Panc1 (cell line): Measurements from ENCODE around the gene PLCB4. TPM values are rescaled to one million over a fixed set of nuclear protein-coding genes. Genes with fewer than 3 reads are reported as not detected.

ENCODE experiments used
- ATAC-seq: fragments of 200-7000 bp; cut with Tn5 transposase; 2 replicates; pipeline ENCODE4 v1.9.1; 2020; ENCODE audit warnings: mild to moderate bottlenecking, moderate library complexity
- BruUV-seq: library from RNA; stranded (reverse); fragments of 400-500 nt; replicated peaks from 2 replicates; lab custom pipeline; 2021; lab: Mats Ljungman, UMichigan
- CTCF ChIA-PET: fragments of 300-600 bp; sonication (Branson Sonifier 250); formaldehyde crosslinking; loops from one replicate; lab custom pipeline; 2022; ENCODE audit warnings: antibody characterized with exemption; lab: Charles Lee
- POLR2A ChIA-PET: fragments of 300-600 bp; sonication (Branson Sonifier 250); formaldehyde crosslinking; loops from one replicate; lab custom pipeline; 2022; ENCODE audit warnings: antibody characterized with exemption; lab: Charles Lee
- DNase-seq: peaks from one replicate; pipeline ENCODE4 v3.0.0-alpha.2; 2010; ENCODE audit warnings: low read depth, low spot score
- H3K27ac ChIP-seq: 2 replicates; pipeline ENCODE4 v1.5.1; 2011; ENCODE audit warnings: mild to moderate bottlenecking, low read length, inconsistent platforms
- H3K27me3 ChIP-seq: fragments of 200-500 bp; sonication (Bioruptor generic); 2 replicates; pipeline ENCODE4 v1.6.0; 2014; ENCODE audit warnings: low read length, inconsistent platforms; ENCODE audit not compliant: control insufficient read depth, insufficient read depth
- H3K36me3 ChIP-seq: fragments of 200-500 bp; sonication (Bioruptor generic); 2 replicates; pipeline ENCODE4 v1.5.1; 2014; ENCODE audit warnings: inconsistent platforms, mild to moderate bottlenecking, low read length, moderate library complexity; ENCODE audit not compliant: control insufficient read depth, insufficient read depth
- H3K4me1 ChIP-seq: 2 replicates; pipeline ENCODE4 v1.5.1; 2011; ENCODE audit warnings: inconsistent platforms, mild to moderate bottlenecking, low read length, moderate library complexity; ENCODE audit not compliant: control insufficient read depth, insufficient read depth
- H3K4me3 ChIP-seq, 2 experiments: 2 replicates each; pipeline ENCODE4 v1.5.1; 2011 to 2012; ENCODE audit warnings: low read depth in 2 of 2, low read length in 2 of 2, mild to moderate bottlenecking in 2 of 2, inconsistent platforms in 1 of 2, moderate library complexity in 1 of 2
- H3K9me3 ChIP-seq: fragments of 200-500 bp; sonication (Bioruptor generic); 2 replicates; pipeline ENCODE4 v1.5.1; 2014; ENCODE audit warnings: low read depth, mild to moderate bottlenecking, inconsistent platforms, low read length, moderate library complexity; ENCODE audit not compliant: control insufficient read depth, insufficient read depth
- CTCF ChIP-seq: fragments of 450-650 bp; IDR thresholded peaks from 2 replicates; pipeline ENCODE4 v1.5.1; 2017; ENCODE audit warnings: mild to moderate bottlenecking
- POLR2AphosphoS5 ChIP-seq: IDR thresholded peaks from 2 replicates; pipeline ENCODE4 v1.6.1; 2012; ENCODE audit warnings: mild to moderate bottlenecking, low read depth, low read length, moderate library complexity
- SIN3A ChIP-seq: IDR thresholded peaks from 2 replicates; pipeline ENCODE4 v1.6.1; 2012; ENCODE audit warnings: low read depth, mild to moderate bottlenecking, low read length, moderate library complexity, borderline replicate concordance; ENCODE audit not compliant: insufficient read depth
- TCF7L2 ChIP-seq: IDR thresholded peaks from 2 replicates; pipeline ENCODE4 v1.6.1; 2011; ENCODE audit warnings: mild to moderate bottlenecking, low read depth, low read length, inconsistent platforms
- in situ Hi-C: cut with HindIII; loops from 2 replicates; pipeline ENCODE4 v1.10.0; 2016; ENCODE audit warnings: low sequenced_read_pairs, low pct_unique_long_range_greater_than_20kb
- intact Hi-C: fragments of 100-400 bp; cut with micrococcal nuclease; formaldehyde crosslinking; loops from one replicate; pipeline ENCODE4 v1.10.0; 2022; ENCODE audit not compliant: unreplicated experiment
- total RNA-seq: library from RNA; stranded (reverse); gene quantifications from one replicate; pipeline ENCODE4 v1.2.1, GENCODE V29; 2021; ENCODE audit not compliant: unreplicated experiment
- TF ChIP-seq, protein P1 (sequence below), 2 experiments: IDR thresholded peaks; 2 replicates each; pipeline ENCODE4 v1.6.1; 2011 to 2012; ENCODE audit warnings: low read depth in 2 of 2, control low read depth in 1 of 2, low read length in 1 of 2, mild to moderate bottlenecking in 1 of 2, moderate library complexity in 1 of 2; ENCODE audit not compliant: insufficient read depth in 1 of 2

The PLCB4 gene
- total RNA-seq, 1 experiment from 2014 or later = 1.5 TPM

- ChIA-PET CTCF (no interaction called here), POLR2A (no interaction called here)
- intact Hi-C loops (loop anchor here (10.0 kb wide), 1 partner anchor 64 kb away; no protein-coding TSS in a partner anchor), in situ Hi-C loops (no loop called here)
- TF ChIP-seq, protein P1, sequence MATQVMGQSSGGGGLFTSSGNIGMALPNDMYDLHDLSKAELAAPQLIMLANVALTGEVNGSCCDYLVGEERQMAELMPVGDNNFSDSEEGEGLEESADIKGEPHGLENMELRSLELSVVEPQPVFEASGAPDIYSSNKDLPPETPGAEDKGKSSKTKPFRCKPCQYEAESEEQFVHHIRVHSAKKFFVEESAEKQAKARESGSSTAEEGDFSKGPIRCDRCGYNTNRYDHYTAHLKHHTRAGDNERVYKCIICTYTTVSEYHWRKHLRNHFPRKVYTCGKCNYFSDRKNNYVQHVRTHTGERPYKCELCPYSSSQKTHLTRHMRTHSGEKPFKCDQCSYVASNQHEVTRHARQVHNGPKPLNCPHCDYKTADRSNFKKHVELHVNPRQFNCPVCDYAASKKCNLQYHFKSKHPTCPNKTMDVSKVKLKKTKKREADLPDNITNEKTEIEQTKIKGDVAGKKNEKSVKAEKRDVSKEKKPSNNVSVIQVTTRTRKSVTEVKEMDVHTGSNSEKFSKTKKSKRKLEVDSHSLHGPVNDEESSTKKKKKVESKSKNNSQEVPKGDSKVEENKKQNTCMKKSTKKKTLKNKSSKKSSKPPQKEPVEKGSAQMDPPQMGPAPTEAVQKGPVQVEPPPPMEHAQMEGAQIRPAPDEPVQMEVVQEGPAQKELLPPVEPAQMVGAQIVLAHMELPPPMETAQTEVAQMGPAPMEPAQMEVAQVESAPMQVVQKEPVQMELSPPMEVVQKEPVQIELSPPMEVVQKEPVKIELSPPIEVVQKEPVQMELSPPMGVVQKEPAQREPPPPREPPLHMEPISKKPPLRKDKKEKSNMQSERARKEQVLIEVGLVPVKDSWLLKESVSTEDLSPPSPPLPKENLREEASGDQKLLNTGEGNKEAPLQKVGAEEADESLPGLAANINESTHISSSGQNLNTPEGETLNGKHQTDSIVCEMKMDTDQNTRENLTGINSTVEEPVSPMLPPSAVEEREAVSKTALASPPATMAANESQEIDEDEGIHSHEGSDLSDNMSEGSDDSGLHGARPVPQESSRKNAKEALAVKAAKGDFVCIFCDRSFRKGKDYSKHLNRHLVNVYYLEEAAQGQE (IDR thresholded peaks at IDR 0.05; ENCODE audit: insufficient read depth in 1 of 2, low read depth in 2 of 2, low read length in 1 of 2) = no peak
- no peak for TF ChIP-seq POLR2AphosphoS5
- no peak for TF ChIP-seq SIN3A
- no peak for TF ChIP-seq CTCF
- no peak for TF ChIP-seq TCF7L2
- ATAC-seq = no peak
- BruUV-seq = no TSS peak
- no peak overlapping the region for H3K4me3 ChIP-seq
- no peaks in the 10 kb centered on the region for H3K27me3 ChIP-seq
- DNase-seq = no peak
- H3K36me3 ChIP-seq = no peaks in the 10 kb centered on the region
- H3K9me3 ChIP-seq = no peaks in the 10 kb centered on the region
- H3K4me1 ChIP-seq = no peaks in the 10 kb centered on the region
- no peak overlapping the region for H3K27ac ChIP-seq
These were observed 141.5 kb downstream of the PLCB4 start for GRCh38 chr20:9210356-9210755.

- DNase-seq = no peak
- ChIA-PET CTCF (no interaction called here), POLR2A (no interaction called here)
- intact Hi-C loops = loop anchor here (10.0 kb wide), 1 partner anchor 64 kb away; no protein-coding TSS in a partner anchor
- Histone ChIP-seq H3K9me3 (no peaks in the 10 kb centered on the region), H3K27me3 (no peaks in the 10 kb centered on the region), H3K4me3 (no peak overlapping the region), H3K36me3 (no peaks in the 10 kb centered on the region), H3K4me1 (no peaks in the 10 kb centered on the region), H3K27ac (no peak overlapping the region)
- no TSS peak for BruUV-seq
- ATAC-seq = no peak
- in situ Hi-C loops = no loop called here
- TF ChIP-seq, protein P1 (IDR thresholded peaks at IDR 0.05; ENCODE audit: insufficient read depth in 1 of 2, low read depth in 2 of 2, low read length in 1 of 2) = no peak
- TF ChIP-seq CTCF = no peak
These were observed 142.3 kb downstream of the PLCB4 start for GRCh38 chr20:9211016-9211760.
